Hematopoietic multipotent progenitor cell treated with erythropoietin and hydrocortisone succinate and interleukin-3 and kit ligand, for 4 days (in vitro differentiated cells): ENCODE data around the gene CTNNBL1.
"Not testable (repeated sequence)": the region's sequence is repeated elsewhere in the genome, so short reads cannot be mapped to it uniquely, and the experiment has no call there.

Experiments used
- DNase-seq: peaks from one replicate; pipeline ENCODE4 v3.0.0-alpha.2; 2015

Gene CTNNBL1

GRCh38 chr20:37711994-37712964 lies 18.4 kb downstream of the CTNNBL1 start:
- peak; percentile 92 for DNase-seq

GRCh38 chr20:37713396-37713795 lies 19.6 kb downstream of the CTNNBL1 start:
- DNase-seq: peak; percentile 67

DNA sequence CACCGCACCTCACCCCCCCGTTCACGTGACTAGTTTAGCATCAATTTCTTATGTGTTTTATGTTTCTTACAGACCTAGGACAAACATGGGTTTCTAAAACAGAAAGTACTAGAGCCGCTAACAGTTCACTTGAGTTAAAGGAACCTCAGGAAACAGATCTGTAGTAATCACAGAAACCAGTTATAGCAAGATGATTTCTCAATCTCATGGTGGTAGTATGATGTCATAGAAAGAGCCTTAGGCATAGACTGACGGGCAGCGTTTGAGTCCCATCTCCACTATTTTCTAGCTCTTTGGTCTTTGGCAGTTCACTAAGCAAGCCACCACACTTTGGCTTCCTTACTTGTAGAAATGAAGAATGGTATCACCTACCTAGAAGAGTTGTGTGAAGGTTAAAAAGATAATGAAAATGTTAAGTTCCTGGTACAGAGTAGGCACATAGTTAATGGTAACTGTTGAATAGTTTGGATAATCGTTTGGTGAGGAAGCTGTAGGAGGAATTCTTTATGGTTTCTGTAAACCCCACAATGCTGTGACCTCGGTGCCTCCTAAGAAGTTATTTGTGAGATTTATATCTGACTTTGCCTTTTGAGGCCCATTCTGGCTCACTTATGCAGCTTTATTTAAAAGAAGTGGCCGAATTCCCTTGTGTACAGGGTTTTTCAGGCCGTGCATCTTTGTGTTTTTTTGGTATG lies 21.3 kb downstream of the CTNNBL1 start:
- peak; percentile 87 for DNase-seq

DNA sequence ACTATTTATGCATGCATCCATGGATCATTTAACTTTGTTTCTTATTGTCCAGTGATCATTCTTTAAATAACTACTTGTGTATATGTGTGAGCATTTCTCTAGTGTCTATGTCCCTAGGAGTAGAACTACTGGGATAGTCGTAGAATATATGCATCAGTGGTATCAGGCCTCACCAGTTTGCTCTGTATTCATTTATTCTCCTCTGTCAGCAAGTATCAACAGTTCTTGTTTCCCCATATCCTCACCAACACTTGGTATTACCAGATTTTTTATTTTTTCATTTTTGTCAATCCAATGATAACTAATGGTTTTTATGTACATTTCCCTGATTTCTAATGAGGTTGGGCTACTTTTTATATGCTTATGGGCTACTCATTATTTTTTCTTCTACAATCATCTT lies 27.9 kb downstream of the CTNNBL1 start:
- DNase-seq: no peak

- DNase-seq: not testable (repeated sequence)
These were observed 28.5 kb downstream of the CTNNBL1 start for GRCh38 chr20:37722312-37722711.

- no peak for DNase-seq
These were observed 29.8 kb downstream of the CTNNBL1 start for GRCh38 chr20:37723668-37724067.

DNA sequence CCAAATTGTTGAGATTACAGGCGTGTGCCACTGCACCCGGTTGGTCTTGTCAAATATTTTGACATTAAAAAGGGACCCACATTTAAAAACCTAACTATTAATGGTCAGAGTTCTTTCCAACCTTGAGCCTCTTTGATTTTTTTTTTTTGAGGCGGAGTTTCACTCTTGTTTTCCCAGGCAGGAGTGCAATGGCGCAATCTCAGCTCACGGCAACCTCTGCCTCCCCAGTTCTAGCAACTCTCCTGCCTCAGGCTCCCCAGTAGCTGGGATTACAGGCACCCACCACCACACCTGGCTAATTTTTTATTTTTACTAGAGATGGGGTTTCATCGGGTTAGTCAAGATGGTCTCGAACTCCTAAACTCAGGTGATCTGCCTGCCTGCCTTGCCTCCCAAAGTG lies 31.3 kb downstream of the CTNNBL1 start:
- no peak for DNase-seq

- no peak for DNase-seq
These were observed 32.0 kb downstream of the CTNNBL1 start for GRCh38 chr20:37725855-37726254.

DNA sequence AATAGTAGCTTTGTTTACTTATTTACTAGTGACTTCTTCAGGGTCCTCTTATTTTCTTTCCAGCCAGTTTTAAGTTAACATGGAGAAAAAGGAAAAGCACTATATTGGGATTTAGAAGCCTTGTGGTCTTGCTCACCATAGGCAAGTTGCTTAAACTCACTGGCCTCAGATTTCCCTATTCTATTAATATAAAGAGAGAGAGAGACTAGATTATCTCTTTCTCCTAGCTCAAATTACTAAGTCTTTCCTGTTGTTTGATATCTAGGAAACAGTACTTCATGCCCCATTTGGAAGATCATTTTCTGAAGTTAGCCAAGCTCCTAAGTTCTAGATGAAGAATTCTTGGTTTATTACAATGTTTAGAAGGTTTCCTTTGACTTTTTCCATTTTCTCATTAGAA lies 32.5 kb downstream of the CTNNBL1 start:
- no peak for DNase-seq

GRCh38 chr20:37726971-37727956 lies 33.4 kb downstream of the CTNNBL1 start:
- peak; percentile 38 for DNase-seq

- DNase-seq: no peak
These were observed 34.3 kb downstream of the CTNNBL1 start for GRCh38 chr20:37727957-37728634.

DNA sequence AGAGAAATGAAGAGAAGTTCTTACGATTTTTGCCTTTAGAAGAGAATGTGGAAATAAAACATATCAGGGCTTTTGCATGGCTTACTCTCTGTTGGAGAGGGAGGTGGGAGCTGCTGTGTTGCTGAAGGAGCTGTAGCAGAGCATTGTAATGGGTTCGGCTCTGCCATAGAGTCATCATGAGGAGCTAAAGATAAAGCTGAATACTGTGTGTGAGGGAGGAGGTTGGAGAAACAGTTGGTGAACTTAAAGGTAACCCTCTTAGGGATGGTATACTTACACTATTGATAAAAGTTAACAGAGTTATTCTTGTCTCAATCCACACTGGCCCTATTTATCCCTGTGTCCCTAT lies 34.8 kb downstream of the CTNNBL1 start:
- peak; percentile 37 for DNase-seq

DNA sequence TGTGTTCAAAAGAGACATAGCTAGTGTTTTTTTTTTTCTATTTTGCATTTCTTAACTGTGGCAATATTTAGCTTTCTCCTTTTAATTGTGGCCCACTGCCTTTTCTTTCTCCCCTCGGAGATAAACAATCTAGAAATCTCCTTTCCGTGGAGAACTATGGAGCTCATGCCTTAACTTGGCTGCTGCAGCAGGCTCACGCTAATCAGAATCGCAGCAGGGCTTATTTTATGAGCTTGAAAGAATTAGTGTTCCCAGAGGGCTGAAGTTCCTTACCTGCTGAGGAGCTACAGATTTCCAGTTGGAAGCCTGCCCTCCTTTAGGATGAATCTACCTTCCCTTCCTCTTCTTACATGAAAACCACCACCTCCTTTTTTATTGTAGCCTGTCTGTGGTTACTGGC lies 35.6 kb downstream of the CTNNBL1 start:
- DNase-seq: no peak

DNA sequence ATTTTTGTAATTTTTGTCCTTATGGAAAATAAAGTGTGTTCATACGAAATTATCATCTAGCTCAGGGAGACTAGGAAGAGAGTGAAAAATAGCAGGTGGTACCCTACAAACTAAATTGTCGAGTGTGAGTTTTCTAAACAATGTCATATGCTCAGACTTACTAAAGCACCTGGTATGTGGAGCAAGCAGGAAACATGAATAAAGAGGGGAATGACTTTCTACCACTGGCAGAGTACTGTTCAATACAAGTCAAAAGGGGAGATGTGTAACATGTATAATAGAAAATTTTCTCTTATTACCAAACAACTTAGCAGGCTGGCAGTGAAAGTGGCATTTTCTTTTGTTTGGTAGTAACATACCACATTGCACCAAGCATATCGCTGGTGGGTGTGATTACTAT lies 36.1 kb downstream of the CTNNBL1 start:
- peak; percentile 37 for DNase-seq

- DNase-seq: no peak
These were observed 39.6 kb downstream of the CTNNBL1 start for GRCh38 chr20:37733416-37733815.

DNA sequence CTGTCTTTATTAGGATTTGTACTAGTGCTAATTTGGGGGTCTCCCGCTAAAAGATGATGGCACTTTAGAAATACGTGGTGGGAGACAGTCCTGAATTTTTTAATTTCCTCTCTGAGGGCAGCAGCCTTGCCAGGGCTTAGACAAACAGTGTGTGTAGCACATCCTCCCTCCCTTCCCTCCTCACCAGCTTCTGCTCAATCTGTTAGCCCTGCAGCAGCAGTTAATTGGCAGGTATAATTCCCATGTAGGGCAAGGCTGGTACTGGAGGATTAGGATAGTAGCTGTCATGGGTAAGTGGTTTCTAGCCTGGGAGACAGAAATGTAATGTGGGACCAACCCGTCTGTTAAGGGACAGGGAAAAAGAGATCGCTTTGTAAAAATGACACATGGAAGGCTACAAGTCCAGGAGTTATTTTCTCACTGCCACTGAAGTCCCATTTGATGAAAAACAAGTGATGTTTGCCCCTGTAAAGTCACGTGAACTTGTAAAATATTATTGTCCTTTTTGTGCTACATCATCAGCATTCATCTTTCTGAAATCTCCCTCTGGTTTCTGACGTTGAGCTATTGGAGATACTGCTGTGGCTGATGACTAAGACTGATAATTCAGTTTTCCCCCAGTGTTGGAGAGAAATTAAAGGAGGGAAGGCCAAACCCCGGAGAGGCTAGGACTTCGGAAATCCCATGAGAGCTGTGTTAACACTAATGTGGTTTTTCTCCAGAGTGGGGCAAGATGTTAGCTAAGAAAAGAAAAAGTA lies 40.6 kb downstream of the CTNNBL1 start:
- no peak for DNase-seq

GRCh38 chr20:37735541-37735940 lies 41.7 kb downstream of the CTNNBL1 start:
- DNase-seq: no peak

- no peak for DNase-seq
These were observed 42.3 kb downstream of the CTNNBL1 start for GRCh38 chr20:37736132-37736531.

DNA sequence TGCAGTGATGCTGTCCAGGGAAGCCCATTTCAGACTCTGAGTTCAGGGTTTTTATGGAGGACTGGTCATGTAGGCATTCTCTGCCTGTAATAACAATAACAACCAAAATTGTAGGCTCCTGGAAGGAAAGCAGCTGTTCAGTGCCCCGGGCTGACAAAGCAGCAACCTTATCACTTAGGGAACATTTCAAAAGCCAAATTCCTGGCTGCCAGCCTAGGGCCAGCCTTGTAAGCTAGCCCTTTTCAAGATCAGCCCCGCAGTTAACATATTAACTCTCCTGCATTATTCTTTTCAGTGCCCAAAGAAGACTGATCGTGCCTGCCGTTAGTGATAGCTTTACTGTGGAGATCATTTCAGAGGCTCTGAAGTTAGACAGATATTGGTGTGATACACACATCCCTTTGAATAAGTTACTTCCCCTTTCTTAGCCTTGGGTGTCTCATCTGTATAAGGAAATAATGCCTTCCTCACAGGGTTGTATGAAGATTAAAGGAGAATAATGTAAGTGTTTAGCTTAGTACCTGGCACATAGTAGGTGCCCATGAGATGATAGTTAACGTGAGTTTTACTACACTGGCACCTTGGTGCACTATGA lies 44.1 kb downstream of the CTNNBL1 start:
- DNase-seq: peak; percentile 92

GRCh38 chr20:37741055-37741454 lies 47.2 kb downstream of the CTNNBL1 start:
- DNase-seq: no peak

DNA sequence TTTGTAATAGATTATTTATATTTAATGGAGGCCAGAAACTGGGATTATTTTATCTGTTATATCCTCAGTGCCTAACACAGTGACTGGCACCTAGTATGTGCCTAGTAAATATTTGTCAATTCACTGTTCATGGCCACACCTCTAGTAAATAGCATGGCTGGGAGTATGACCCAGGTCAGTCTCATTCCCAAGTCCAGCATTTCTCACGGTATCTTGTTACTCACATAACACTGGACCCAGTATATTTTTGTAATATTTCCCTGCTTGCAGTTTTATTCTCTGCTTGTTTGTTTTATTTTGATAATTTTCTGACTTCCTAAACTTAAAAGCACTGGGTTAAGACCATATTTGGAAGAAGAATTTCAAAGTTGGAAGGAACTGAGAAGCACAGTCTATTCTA lies 47.7 kb downstream of the CTNNBL1 start:
- DNase-seq: no peak
